COLO829 (cell line): ENCODE measurements around the gene BRSK2.
"Not testable (repeated sequence)": the region's sequence is repeated elsewhere in the genome, so short reads cannot be mapped to it uniquely, and the experiment has no call there.

Source experiments
- DNase-seq: peaks from one replicate; pipeline ENCODE4 v3.0.0; 2012; ENCODE audit warnings: low spot score

Gene BRSK2

GRCh38 chr11:1500466-1501420 lies 111.0 kb downstream of the BRSK2 start:
- no peak for DNase-seq

DNA sequence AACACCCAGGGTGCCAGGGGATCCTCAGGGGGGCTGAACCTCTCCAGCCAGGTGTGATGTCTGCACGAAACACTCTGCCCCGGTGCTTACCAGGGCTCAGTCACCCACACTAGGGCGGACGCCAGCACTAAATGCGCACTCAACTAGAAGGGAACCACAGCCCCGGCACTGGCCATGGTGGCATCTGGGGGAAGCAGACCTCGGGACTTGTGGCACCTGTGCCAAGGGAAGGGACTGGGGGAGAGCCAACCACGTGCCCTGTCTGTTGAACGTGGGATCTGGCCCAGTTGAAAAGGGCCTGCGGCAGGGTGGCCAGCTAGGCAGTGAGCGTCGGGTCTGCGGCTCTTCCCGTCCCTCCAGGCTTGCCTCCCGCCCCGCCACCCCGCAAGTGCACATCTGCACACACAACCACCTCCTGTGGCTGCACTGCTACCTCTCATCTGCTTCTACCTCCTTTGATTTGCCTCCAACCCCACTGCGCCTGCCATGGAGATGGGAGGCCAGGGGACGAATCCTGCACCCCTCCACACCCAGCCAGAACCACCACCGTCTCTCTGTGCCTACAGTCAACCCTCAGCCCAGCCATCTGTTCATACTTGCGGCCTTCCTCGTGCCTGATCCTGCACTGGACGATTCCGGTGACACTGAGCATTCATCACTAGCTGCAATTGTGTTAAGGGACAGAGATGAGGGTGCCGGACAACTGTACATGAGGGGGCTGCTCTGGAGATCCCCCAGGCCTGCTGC lies 111.9 kb downstream of the BRSK2 start:
- no peak for DNase-seq

DNA sequence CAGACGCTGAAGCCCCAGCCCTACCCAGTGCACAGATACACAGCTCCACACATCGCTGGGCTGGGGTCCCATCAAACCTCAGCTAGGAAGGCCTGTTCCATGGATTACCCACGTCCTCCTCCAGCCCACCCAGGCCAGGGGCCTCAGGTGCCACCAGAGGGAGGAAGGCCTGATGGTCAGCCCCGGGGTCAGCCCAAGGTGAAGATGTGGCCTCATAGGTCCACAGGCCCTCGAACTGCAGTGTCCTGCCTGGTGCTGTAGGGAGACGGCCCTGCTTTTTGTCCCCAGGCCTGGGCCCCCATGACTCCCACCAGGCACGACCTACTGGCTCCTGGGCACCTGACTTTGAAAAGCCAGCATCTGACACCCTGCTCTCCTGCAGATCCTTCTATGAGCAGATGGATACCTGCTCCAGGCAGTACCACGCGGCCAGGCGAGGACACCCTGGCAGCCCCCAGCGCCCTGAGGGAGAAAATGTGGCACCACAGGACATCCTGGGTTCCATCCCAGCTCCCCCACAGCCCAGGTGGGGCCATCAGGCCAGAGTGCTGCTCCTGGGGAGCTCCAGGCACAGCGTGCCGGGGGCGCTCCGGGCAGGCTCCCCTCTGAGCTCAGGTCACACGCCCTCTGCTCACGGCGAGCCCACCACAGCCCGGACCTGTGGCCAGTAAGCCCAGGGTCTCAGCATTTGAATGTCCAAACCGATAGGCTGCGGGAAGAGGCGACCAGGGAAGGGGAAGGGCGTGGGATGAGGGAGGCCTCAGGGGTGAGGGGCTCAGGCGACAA lies 112.6 kb downstream of the BRSK2 start:
- DNase-seq, result no peak

GRCh38 chr11:1502954-1503707 lies 113.4 kb downstream of the BRSK2 start:
- no peak for DNase-seq

DNA sequence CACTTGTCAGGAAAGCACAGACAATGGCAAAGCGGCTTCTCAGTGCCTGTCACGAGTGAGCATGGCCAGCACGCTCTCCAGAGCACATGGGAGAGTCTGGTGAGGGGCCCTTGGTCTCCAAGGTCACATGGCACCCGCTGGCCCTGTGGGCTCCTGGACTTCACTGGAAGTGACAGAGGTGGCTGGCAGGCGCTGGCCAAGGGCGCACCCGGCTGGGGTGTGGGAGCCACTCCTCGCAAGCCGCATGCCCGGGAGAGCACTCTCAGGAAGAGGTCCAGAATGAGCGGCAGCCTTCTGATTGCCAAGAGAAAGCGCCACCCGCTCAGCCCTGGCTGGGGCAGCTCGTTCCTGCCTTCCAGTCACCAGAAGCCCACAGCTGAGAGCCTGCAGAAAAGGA lies 114.0 kb downstream of the BRSK2 start:
- DNase-seq, result no peak

- no peak for DNase-seq
Measured at GRCh38 chr11:1504138-1504537, 114.4 kb downstream of the BRSK2 start.

DNA sequence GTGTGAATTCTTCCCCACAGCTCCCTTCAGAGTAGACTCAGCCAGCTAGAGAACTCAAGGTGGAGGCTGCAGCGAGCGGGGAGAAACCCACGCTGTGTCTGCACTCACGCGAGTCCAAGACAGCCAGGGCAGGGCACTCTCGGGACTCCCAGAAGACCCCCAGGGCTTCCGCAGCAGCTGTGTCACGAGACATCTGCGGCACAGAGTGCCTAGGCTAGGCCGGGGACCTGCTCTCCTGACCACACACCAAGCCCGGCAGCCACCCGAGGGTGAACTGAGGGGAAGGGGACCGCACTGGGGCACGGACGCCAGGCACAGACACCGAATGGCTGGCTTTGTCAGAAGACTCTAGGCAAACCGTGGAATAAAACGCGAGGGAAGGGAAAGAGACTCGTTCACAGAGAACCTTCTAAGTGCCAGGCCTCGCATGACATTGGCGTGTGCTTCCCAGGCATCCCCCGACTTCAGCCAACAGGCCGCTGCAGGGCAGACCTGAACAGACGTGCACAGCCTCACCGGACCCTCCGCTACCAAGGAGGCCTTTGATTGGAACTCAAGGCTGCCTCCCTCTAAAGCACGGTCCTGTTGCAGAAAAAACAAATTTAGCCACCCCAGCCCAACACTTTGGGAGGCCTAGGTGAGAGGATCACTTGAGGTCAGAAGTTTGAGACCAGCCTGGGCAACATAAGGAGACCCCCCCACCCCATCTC lies 115.0 kb downstream of the BRSK2 start:
- no peak for DNase-seq

- DNase-seq, result no peak
Measured at GRCh38 chr11:1505480-1505879, 115.7 kb downstream of the BRSK2 start.

DNA sequence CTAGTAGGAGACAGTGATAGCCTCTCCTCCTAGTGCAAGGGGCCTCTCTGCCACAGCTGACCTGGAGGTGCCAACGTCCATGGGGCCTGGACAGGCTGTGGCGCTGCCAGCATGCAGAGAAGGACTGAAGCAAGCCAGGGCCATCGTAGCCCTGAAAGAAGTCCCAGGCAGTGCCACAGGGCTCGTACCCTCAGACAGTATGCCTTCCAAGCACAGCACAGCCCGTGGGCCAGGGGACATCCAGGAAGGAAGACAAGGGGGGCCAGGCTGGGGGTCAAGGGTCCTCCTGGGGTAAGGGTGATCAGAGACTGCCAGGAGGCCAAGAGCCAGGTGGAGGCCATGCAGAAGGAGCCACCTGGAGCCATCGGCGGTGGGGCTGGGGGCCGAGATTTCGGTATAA lies 117.2 kb downstream of the BRSK2 start:
- DNase-seq, result no peak

GRCh38 chr11:1507381-1508140 lies 117.8 kb downstream of the BRSK2 start:
- no peak for DNase-seq

GRCh38 chr11:1508491-1508891 lies 118.8 kb downstream of the BRSK2 start:
- no peak for DNase-seq

DNA sequence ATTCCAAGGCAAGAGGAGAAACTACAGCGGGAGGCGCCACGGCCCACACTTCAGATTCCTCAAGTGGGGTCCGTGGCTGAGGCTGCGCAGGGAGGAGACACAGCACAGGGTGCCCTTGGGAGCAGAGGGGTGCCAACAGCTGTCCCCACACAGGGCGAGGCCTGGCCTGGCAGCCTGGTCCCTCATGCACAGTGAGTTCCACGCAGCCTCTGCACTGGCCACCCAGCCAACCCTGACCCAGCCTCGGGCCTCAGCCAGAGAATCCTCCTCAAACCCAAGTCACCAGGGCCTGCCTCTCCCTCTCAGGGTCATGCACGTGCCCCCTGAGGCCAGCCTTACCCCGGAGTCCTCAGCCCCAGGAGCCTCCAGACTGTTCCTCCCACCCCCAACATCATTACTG lies 119.3 kb downstream of the BRSK2 start:
- no peak for DNase-seq

DNA sequence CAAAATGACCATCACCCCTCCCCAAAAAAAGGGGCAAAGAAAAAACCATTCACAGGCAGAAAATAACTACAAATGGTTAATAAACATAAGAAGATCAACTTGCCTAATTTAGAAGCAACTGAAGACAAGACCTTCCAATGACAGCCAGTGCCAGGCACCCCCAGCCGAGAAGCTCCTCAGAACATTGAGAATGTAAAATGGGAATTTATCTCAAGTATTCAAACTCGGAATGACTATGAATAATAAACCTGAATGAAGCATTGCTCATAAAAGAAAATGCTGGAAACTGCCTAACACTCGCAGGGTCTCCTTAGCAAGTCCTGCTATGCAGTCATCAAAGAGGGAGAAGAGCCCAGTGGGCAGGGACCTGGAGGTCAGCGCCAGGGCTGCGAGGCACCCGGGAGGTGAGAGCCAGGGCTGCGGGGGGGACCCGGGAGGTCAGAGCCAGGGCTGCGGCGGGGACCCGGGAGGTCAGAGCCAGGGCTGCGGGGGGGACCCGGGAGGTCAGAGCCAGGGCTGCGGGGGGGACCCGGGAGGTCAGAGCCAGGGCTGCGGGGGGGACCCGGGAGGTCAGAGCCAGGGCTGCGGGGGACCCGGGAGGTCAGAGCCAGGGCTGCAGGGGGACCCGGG lies 120.0 kb downstream of the BRSK2 start:
- no peak for DNase-seq

- DNase-seq, result not testable (repeated sequence)
Measured at GRCh38 chr11:1510351-1510750, 120.6 kb downstream of the BRSK2 start.

DNA sequence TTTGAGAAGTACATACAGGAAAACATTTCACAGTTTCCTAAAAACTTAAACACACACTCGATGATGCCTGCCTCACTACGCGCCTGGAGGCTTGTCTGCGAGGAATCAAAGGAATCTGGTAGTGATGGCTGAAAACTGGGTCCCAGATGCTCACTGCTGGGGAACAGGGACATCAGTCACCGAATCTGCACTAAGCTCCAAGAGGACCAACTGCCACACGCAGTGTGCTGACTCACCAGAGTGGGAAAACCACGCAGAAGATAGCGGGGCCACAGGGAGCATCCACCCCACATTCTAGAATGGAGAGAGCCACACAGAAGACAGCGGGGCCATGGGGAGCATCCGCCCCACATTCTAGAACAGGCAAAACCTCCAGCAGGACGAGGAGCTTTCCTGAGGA lies 121.2 kb downstream of the BRSK2 start:
- DNase-seq, result no peak

DNA sequence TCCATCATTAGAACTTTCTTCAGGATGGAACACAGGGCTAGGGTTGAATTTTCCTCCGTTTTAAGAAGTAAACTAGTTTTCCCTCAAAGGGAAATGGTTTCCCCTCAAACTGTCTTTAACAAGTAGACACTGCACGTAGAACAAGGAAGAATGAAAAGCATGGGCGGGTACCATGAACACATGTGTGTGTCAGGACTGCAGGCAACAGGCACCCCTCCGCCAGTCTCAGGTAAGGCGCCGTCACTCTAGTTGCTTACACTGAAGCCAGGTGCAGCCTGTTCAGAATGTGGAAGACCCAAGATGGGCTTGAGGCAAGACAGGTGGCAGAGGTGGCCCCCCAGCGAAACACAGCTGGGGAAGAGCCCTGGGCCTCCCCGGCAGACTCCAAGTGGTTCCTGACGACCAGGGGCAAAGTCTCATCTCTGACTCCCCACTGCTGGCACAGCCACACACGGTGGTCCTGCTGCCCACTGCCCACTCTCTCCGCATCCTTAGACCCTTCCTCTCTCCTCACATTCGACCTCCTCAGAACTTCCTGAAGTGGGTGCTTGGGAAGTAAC lies 122.3 kb downstream of the BRSK2 start:
- DNase-seq, result no peak
